T-helper 1 cell treated with Interleukin-12 subunit alpha and Interleukin-12 subunit beta and Interleukin-4 antibody, amounts not matched to agents 30 μg/mL and 1 μg/mL, for 36 hours (primary cell): ENCODE measurements around the gene AQP12B.
"Not testable (repeated sequence)": the region's sequence is repeated elsewhere in the genome, so short reads cannot be mapped to it uniquely, and the experiment has no call there.

Source experiments
- H3K27ac Mint-ChIP-seq: one replicate; pipeline ENCODE4 v1.8.0; 2021; ENCODE audit warnings: mild to moderate bottlenecking, mixed read lengths
- H3K27me3 Mint-ChIP-seq: one replicate; pipeline ENCODE4 v1.8.0; 2021; ENCODE audit warnings: low read depth, mixed read lengths
- H3K36me3 Mint-ChIP-seq: one replicate; pipeline ENCODE4 v1.8.0; 2021; ENCODE audit warnings: low read depth, mixed read lengths
- H3K4me1 Mint-ChIP-seq: one replicate; pipeline ENCODE4 v1.8.0; 2021; ENCODE audit warnings: low read depth, mixed read lengths
- H3K4me3 Mint-ChIP-seq: one replicate; pipeline ENCODE4 v1.8.0; 2021; ENCODE audit warnings: mild to moderate bottlenecking, moderate library complexity, mixed read lengths
- H3K9me3 Mint-ChIP-seq: one replicate; pipeline ENCODE4 v1.8.0; 2021; ENCODE audit warnings: mixed read lengths

AQP12B gene

DNA sequence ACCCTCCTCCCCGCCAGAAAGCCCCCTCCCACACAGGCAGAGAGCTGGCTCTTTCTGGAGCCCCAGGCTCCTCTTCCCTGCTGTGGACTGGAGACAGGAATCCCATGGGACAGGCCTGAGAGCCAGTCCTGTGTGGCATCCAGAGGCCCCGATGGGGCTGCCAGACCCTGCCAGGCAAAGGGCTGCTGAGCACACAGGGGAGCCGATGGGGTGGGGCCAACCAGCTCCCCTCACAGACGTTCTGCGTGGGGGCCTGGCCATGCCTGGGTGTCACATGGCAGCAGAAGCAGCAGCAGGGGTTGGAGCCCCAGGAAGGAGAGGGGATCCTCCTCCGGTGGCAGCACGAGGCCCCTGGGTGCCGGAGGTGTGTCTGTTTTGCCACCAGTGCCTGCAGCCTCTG lies 17.1 kb upstream of the AQP12B start:
- H3K4me1 Mint-ChIP-seq, H3K36me3 Mint-ChIP-seq, H3K4me3 Mint-ChIP-seq, H3K9me3 Mint-ChIP-seq, H3K27ac Mint-ChIP-seq: not testable (repeated sequence)
- peaks cover 11% of the 10 kb centered on the region for H3K27me3 Mint-ChIP-seq

DNA sequence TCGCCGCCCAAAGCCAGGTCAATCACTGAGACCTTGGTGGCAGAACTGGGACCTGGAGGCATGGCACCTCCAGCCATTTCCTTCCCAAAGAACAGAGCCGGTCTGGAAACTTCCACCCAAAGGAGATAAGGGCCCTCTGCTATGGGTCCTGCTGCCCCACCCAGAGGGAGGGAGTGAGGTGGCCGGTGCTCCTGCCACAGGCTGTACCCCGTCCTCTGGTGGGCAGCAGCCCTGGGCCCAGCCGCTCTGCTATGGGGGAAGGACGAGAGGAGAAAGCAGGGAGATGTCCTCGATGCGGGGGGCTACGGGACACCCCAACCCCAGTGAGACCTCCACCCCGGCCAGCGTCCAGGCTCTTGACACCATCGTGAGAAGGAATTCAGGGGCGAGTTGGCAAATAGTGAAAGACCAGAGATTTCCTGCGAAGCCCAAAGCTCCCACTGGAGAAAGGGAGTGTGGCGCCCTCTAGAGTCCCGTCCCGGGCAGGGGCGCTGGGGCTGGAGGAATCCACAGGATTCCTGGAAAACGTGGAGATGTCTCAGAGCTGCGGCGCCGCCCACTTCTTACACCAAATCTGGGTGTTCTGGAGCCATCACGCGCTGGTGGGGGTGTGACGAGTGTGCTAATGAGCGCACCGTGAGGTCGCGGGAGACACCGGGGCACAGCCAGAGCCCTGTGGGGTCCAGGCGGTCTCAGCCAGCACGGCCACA lies 16.3 kb upstream of the AQP12B start:
- not testable (repeated sequence) for H3K9me3 Mint-ChIP-seq, H3K36me3 Mint-ChIP-seq, H3K27me3 Mint-ChIP-seq, H3K27ac Mint-ChIP-seq, H3K4me3 Mint-ChIP-seq, H3K4me1 Mint-ChIP-seq

DNA sequence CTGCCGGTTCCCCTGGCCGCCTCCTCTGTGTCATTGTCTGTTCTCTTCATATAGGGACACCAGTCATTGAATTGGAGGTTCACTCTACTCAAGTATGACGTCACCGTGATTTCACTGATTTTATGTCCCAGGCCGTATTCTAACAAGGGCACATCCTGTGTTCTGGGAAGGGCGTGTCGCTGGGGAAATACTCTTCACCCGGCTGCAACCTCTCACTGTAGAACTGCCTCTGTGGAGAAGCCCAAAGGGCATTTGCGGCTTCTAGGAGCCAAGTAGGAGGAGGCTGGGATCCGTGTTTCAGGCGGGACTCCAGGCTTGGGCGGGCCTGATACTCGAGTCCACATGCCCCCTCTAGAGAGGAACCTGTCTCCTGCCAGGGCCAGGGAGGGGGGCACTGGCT lies 13.8 kb upstream of the AQP12B start:
- H3K27me3 Mint-ChIP-seq, H3K9me3 Mint-ChIP-seq, H3K36me3 Mint-ChIP-seq, H3K4me1 Mint-ChIP-seq, H3K4me3 Mint-ChIP-seq, H3K27ac Mint-ChIP-seq: not testable (repeated sequence)

DNA sequence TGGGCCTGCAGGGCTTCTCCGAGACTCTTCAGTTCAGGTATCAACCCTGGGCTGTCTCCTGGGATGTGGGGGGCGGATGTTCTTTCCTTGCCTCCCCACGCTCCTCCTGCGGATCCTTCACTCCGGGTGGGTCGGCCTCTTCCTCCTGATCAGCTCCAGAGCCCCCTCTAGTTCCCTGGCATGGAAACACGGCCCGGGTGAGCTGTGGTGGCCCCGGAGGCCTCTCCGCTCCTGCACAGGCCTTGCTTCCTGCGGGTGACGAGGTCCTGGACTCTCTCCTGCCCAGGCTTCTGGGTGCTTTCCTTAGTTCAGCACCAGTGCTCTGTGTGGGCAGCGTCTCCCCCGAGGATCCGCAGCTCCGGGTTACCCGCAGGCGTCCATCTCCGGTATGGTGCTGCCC lies 12.9 kb upstream of the AQP12B start:
- not testable (repeated sequence) for H3K27me3 Mint-ChIP-seq, H3K4me3 Mint-ChIP-seq, H3K4me1 Mint-ChIP-seq, H3K36me3 Mint-ChIP-seq, H3K27ac Mint-ChIP-seq, H3K9me3 Mint-ChIP-seq

DNA sequence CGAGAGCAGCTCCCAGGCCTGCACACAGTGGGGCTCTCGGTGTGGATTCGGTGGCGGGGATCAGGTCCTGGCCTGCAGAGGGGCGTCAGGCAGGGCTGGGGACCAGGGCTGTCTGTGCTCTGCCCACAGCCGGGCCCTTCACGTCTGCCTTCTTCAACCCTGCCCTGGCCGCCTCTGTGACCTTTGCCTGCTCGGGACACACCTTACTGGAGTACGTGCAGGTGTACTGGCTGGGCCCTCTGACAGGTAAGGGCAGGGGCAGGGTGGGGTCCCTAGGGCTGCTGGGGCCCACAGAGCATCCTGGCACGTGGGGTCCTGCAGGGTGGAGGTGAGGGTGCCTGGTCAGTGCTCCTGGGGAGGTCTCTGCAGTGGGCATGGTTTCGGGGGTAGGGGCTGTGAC lies 11.6 kb upstream of the AQP12B start:
- H3K9me3 Mint-ChIP-seq, H3K27me3 Mint-ChIP-seq, H3K36me3 Mint-ChIP-seq, H3K27ac Mint-ChIP-seq, H3K4me1 Mint-ChIP-seq, H3K4me3 Mint-ChIP-seq: not testable (repeated sequence)

DNA sequence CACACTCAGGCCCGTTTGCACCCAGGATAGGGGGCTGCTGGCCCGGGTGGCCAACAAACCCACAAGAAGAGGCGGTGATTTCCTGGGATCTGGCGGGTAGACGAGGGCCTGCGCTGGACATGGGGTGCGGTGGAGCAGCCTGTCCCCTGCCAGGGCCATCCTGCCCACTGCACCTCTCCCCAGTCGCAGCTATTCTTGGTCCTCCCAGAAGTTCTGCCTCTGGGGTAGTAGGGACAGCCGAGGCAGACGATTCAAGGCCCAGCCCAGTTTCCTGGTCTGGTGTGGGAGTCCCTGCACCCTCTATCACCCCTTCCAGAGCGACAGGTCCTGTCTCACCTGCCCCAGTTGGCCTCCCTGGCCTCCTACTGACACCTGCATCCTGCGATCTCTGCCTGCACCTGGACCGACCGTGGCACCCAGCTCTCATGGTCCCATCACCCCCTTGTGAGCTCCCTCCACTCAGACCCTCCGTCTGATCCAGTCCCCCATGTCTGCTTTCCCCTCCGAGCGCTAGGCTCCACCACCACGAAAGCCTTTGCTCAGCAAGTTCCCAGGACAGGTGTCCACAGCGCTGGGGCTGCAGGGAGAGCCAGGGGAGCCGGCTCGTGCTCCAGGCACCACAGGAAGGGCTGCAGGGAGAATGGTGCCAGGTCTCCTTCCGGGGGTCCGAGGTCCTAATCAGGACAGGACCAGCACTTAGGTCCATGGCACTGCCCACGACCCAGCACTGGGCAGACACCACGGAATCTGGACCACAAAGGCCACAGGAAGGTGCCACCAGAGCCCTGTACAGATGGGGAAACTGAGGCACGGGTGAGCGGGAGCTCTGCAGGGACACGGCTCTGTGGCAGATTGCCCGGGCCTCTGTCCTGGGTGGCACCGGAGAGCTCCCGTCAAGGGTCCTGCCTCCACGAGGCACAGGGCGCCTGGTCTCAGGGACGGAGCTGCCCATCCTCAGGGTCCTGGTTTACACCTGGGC lies 10.2 kb upstream of the AQP12B start:
- not testable (repeated sequence) for H3K4me1 Mint-ChIP-seq, H3K27me3 Mint-ChIP-seq, H3K36me3 Mint-ChIP-seq, H3K4me3 Mint-ChIP-seq, H3K27ac Mint-ChIP-seq, H3K9me3 Mint-ChIP-seq

DNA sequence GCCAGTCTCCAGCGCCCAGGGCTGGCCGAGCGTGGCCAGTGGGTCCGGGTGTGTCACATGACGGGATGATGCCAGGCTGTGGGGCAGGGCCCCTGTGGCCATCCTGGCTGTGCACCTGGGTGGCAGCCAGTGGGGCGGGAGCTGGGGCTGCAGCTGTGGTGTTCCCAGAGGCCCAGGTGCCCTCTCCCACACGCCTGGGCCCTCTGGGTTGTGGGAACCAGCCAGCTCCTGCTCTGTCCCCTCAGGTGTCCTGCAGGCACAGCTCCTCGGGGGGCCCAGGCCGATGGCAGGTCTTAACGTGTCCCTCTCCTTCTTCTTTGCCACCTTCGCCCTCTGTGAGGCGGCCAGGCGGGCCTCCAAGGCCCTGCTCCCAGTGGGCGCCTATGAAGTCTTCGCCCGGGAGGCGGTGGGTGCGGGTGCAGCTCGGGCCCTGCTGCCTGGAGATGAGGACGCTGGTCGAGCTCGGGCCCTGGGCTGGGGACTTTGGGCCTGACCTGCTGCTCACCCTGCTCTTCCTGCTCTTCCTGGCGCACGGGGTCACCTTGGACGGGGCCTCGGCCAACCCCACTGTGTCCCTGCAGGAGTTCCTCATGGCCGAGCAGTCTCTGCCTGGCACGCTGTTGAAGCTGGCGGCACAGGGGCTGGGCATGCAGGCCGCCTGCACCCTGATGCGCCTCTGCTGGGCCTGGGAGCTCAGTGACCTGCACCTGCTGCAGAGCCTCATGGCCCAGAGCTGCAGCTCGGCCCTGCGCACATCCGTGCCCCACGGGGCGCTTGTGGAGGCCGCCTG lies 9.1 kb upstream of the AQP12B start, which contains the start of gene AQP12A:
Gene AQP12A (plus strand): TSS at position 236 of the 790 bp plus-strand sequence. CDS start 48 bp downstream, at position 284.
- not testable (repeated sequence) for H3K9me3 Mint-ChIP-seq, H3K4me1 Mint-ChIP-seq, H3K4me3 Mint-ChIP-seq, H3K27me3 Mint-ChIP-seq, H3K27ac Mint-ChIP-seq, H3K36me3 Mint-ChIP-seq

DNA sequence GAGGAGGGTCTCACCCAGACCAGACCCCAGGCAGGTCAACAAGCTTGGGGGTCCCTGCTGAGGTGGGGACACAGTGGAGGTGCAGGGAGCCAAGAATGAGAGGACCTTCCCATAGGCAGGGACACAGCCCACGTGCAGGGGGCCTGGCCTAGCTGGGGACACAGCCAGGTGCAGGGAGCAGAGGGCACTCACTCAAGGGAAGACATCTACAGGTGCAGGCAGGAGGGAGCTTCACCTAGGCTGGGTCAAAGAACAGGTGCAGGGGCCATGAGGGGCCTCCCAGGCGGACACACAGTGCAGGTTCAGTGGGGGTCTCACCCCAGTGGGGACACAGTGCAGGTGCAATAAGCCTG lies 8.4 kb upstream of the AQP12B start:
- H3K27ac Mint-ChIP-seq, H3K9me3 Mint-ChIP-seq, H3K4me1 Mint-ChIP-seq, H3K27me3 Mint-ChIP-seq, H3K36me3 Mint-ChIP-seq, H3K4me3 Mint-ChIP-seq: not testable (repeated sequence)

DNA sequence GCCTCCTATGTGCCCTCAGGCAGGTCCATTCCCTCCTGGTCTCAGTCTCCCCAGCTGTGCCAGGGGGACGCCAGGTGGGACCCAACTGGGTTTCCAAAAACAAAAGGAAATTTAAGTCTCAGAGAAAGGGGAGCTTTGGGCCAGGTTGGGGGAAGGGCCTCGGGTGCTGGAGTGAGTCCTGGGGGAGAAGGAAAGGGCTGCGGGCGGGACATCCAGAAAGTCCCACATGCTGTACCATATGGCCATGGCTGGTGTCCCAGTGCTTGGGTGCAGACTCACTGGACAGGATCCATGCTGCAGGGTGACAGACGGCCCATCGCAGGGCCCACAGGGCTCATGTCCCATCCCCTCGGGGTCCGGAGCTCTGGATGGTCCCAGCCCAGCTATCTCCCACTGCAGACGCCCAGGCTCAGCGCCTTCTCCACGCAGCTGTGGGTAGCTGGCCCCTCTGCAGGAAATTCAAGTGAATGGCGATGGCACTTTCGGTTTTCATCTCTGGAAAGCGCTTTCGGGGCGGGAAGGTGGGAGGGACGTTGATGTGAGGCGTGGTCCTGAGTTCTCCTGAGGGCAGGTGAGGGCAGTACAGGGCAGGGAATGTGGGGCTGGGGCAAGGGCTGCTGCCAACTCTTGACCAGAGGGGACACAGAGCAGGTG lies 7.9 kb upstream of the AQP12B start:
- not testable (repeated sequence) for H3K4me3 Mint-ChIP-seq, H3K9me3 Mint-ChIP-seq, H3K27me3 Mint-ChIP-seq, H3K4me1 Mint-ChIP-seq, H3K36me3 Mint-ChIP-seq, H3K27ac Mint-ChIP-seq

DNA sequence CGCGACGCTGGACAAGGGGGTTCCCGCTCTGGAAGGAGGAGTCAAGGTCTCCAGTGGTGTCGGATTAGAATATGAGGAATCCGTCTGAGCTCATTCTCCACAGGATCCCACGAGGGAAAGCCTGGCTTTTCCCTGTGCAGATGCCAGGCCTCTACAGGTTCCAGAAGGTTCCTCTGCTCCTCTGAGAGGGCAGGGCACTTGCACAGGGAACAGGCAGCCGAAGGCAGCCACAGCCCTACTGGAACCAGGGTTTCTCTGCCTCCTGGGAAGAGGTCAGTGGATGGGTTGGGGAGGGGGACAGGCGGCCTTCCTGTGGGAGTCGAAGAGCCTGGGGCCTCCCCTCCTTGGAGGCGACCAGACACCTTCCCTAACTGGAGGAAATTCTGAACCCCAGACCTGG lies 7.3 kb upstream of the AQP12B start:
- H3K36me3 Mint-ChIP-seq = no peaks in the 10 kb centered on the region
- no peak overlapping the region for H3K4me3 Mint-ChIP-seq
- no peak overlapping the region for H3K27ac Mint-ChIP-seq
- H3K9me3 Mint-ChIP-seq = no peaks in the 10 kb centered on the region
- H3K27me3 Mint-ChIP-seq = peaks cover 9% of the 10 kb centered on the region
- peaks cover 9% of the 10 kb centered on the region for H3K4me1 Mint-ChIP-seq

DNA sequence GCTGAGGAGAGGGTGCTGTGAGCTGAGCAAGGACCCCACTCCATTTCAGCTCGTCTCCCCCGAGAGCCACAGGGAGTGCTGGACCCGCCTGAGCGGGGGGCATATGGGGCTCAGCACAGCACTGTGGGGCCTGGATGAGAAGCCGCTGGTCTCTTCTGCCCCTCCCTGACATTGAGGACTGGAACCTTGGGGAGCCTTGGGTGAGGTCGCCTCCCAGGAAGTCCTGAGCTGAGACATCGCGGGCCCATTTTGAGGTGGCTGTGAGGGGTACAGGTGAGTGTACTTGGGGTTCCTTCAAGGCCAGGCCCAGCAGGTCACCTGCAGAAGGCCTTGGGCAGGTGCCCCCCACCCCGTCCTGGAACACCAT lies 5.9 kb upstream of the AQP12B start:
- Mint-ChIP-seq H3K27ac (no peak overlapping the region), H3K36me3 (no peaks in the 10 kb centered on the region), H3K4me3 (no peak overlapping the region), H3K9me3 (no peaks in the 10 kb centered on the region), H3K27me3 (peaks cover 9% of the 10 kb centered on the region), H3K4me1 (peaks cover 11% of the 10 kb centered on the region)

DNA sequence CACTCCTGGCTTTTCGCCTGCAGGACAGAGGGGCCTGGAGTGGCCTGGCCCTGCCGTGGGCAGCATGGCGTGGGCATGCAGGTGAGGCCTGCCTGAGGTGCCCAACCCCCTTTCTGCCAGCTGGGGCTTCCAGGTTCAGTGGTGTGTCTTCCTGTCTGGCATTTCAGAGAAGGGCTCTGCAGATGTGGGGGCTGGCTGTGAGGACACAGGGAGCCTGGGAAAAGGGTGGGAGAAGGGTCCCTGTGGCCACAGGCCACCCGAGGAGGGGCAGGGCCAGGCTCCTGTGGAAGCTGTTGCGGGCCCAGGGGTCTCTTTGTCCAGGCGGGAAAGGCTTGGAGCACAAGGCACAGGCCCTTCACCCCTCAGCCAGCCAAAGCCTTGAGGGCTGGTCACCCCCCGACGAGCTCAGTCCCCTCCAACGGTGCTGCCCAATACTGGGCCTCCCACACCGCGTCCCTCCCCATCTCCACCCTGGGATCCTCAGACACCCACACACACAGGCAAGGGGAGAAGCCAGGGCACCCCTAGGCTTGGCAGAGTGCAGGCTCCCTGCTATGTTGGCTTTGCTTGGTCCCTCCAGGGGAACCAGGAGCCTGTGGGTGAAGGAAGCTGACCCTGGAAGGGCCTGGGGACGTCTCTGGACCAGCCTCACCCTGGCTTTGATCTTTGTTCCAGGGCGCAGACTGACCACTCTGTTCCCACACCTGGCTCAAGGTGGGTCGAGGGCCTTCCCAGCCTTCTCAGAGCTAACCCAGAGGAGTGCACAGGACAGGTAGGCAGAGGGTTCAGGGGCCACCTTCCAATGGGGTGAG lies 5.3 kb upstream of the AQP12B start:
- Mint-ChIP-seq H3K27me3 (peaks cover 9% of the 10 kb centered on the region), H3K36me3 (no peaks in the 10 kb centered on the region), H3K27ac (no peak overlapping the region)

DNA sequence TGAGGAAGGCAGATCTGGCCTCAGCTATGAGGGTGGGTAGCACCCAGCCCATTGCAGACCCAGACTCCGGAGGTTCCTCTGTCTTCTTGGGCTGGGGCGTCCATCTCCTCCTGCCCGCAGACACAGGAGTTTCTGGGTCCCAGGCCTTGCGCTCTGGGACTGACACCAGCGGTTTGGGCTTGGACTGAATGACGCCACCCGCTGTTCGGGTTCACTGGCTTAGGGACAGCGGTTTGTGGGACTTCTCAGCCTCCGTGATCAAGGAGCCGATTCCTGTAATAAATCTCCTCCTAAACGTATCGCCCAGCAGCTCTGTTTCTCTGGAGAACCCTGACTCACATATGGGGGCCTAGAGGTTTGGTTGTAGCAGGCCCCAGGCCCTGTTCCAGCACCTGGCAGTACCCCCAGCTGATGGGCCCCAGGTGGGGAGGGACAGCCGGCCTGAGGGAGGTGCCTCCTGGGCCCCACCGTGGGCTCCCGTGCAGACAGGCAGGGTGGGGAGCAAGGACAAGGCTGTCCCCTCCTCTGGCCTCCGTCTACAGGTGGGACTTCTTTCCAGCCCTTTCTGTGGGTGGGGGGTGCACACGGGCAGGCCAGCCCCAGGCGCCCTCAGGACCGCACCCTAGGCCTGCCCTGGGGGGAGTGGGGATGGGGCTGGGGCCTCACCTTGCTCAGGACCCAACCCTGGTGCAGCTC lies 4.5 kb upstream of the AQP12B start:
- H3K27me3 Mint-ChIP-seq = peaks cover 9% of the 10 kb centered on the region
- H3K4me3 Mint-ChIP-seq = no peak overlapping the region
- peaks cover 11% of the 10 kb centered on the region for H3K4me1 Mint-ChIP-seq
- H3K9me3 Mint-ChIP-seq = no peaks in the 10 kb centered on the region
- no peak overlapping the region for H3K27ac Mint-ChIP-seq
- H3K36me3 Mint-ChIP-seq = no peaks in the 10 kb centered on the region

More for the DNA sequence above, 5.3 kb upstream of the AQP12B start:
- H3K4me3 Mint-ChIP-seq = no peak overlapping the region
- H3K4me1 Mint-ChIP-seq = peaks cover 11% of the 10 kb centered on the region
- no peaks in the 10 kb centered on the region for H3K9me3 Mint-ChIP-seq
